HG02642 (cell line): ENCODE measurements around the gene MAFB.

Experiments
- ATAC-seq: cut with Tn5 transposase; IDR thresholded peaks from one replicate; pipeline ENCODE4 v1.9.1; 2021; ENCODE audit warnings: mild to moderate bottlenecking; ENCODE audit not compliant: unreplicated experiment, poor library complexity

MAFB gene

GRCh38 chr20:40663991-40664880 lies 24.8 kb downstream of the MAFB start:
- no peak for ATAC-seq

GRCh38 chr20:40663304-40663790 lies 25.7 kb downstream of the MAFB start:
- no peak for ATAC-seq

DNA sequence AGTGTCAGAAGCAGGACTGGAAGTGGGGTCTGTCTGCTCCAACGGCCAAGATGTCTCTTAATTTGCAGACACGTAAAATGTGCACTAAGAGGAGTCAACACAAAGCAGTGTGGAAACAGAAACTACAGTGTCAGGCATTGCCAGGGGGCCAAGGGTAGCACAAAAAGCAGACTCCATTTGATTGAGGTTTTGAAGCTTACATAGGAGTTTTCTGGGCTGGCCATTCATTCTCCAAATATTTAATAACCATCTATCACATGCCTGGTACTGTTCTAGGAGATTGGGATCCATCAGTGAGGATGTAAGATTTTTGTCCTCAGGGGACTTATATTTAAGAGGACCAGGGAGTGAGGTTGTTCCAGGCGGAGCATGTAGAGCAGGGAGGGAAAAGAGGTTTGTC lies 29.5 kb downstream of the MAFB start:
- ATAC-seq = no peak

GRCh38 chr20:40658509-40658908 lies 30.5 kb downstream of the MAFB start:
- no peak for ATAC-seq

DNA sequence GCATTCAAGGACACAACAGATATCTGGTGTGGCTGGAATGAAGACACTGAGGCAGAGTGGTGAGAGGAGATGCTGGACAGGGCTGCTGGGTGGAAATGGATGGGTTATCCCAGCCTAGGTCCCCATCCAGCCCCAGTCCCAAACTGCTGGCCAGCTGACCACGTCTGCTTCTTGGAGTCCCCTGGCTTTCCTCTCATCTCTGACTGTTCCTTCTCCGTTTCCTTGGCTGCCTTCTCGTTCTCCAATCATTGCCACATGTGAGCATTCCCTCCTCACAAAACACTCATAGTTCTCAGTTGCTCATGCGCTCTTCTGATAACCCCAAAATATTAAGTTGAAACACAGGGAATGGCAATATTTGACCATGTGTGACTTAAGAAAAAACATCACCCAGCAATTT lies 31.5 kb downstream of the MAFB start:
- ATAC-seq = no peak

DNA sequence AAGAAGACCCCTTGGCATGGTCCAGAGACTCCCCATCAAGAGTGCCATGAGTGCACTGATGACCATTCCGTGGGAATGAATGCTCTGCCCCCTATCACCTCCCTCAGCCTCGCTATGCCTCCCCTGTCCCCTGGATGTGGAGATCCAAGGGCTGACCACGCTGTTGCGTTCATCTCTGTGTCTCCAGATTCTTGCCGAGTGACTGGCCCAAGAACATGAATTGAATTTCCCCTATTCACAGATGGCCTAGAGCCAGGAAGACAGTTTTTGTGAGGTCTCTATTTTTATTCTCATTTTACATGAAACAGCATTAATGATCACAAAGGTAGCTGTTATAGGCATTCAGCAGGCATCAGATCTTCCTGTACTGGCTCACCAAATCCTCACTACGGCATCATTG lies 33.6 kb downstream of the MAFB start:
- ATAC-seq = no peak

GRCh38 chr20:40654876-40655275 lies 34.2 kb downstream of the MAFB start:
- ATAC-seq = no peak

DNA sequence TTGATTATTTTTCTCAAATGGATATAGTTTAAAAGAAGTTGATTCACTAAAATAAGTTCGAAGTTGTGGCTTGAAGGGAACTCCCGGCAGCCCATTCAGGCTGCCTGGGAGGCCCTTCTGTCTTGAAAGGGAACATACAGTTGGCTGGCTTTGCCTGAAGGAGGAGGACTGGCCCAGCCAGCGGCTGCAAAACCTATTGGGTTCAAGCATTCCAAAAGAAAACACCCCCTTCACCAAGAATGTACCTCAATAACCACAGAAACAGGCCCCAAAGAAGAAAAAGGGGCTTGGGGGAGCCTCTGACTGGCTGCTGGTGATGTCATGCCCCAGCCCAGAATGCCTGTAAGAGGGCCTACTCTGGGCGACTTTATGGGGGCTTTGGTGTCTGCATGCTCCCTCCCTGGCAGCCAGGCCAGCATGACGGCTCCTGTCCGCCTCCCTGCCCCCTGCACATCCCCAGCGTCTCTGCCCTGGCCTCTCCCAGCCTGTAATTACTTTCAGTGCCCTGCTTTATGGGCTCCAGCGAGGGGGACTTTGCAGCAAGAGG lies 36.5 kb downstream of the MAFB start:
- ATAC-seq = no peak

DNA sequence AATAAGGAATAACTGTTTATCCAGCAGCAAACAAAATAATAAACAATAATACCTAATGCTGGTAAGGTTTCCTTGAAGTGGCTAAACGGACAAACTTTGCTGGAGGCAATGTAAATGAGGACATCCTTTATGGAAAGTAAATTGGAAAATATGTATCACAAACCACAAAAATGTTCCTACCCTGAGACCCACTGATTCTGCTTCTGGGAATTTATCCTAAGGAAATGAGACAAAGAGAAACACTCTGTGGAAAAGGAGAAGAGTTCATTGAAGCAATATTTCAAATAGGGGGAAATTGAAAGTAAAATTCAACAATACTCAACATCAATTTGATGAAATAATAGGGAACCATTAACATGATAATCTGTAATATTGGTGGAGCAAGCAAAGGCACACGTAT lies 37.9 kb downstream of the MAFB start:
- ATAC-seq = no peak

DNA sequence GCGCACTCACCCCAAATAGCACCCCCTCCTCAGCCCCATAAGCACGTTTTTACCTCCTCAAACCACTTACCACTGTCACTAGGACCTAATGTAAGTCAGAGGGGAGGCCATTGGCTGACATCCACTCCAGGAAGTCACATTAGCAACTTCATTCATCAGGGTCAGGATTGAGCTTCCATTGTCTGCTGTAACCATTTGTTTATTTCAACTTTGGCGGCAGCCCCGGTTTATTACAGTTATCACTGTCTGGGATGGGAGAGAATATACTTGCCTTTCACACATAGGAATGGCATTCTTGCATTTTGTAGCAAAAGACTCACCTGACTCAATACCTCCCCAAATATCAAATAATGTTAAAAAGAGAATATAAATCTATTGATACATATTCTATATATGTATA lies 38.3 kb downstream of the MAFB start:
- ATAC-seq = no peak

- no peak for ATAC-seq
These were observed 40.6 kb downstream of the MAFB start for GRCh38 chr20:40648210-40649072.

GRCh38 chr20:40646813-40647212 lies 42.2 kb downstream of the MAFB start:
- no peak for ATAC-seq

GRCh38 chr20:40646361-40646760 lies 42.7 kb downstream of the MAFB start:
- ATAC-seq = no peak

- no peak for ATAC-seq
These were observed 44.2 kb downstream of the MAFB start for GRCh38 chr20:40644863-40645262.

GRCh38 chr20:40643891-40644290 lies 45.1 kb downstream of the MAFB start:
- no peak for ATAC-seq

- ATAC-seq = no peak
These were observed 47.2 kb downstream of the MAFB start for GRCh38 chr20:40641809-40642208.

DNA sequence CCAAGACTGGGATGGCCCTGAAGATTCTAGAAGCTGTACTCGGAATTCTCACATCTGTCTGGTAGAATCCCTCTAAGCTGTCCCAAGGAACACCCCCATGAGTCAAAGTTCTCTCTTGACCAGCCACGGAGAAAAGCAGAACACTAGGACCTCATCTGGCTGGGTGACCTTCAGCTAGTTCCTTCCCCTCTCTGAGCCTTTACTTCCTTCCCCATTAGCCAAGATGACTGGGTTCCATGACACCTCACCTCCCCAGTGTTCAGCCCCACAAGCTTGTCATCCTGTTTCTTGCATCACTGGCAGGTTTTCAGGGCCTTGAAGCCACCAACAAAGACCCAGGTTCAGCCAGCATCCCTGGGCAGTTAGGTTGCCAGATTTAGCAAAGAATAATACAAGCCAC lies 47.8 kb downstream of the MAFB start:
- no peak for ATAC-seq

GRCh38 chr20:40640667-40641066 lies 48.4 kb downstream of the MAFB start:
- no peak for ATAC-seq

GRCh38 chr20:40639676-40640355 lies 49.2 kb downstream of the MAFB start:
- ATAC-seq = no peak

DNA sequence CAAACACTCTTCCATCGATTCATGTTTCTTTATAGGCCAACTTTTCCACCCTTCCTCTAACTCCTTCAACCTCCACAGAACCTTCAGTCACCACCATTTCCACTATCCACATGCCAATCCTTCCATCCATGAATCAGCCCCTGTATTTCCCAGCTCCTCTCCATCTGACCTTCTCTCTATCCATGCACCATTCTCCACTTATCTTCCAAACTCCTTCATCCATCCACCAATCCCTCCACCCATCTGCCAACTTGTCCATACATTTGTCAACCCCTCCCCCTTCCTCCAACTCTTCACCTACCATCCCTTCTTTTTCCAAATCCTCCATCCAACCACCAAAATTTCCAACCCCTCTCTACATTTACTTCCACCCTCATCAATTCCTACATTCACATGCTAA lies 49.9 kb downstream of the MAFB start:
- ATAC-seq = no peak
